ENCODE data around the gene ST8SIA2. TPM values are rescaled to one million over a fixed set of nuclear protein-coding genes. Genes with fewer than 3 reads are reported as not detected.

Gene ST8SIA2
- polyA plus RNA-seq, 1 of the 3 experiments (the other 2 are of a cell fraction) = 0.05 TPM

- no peak overlapping the region for H2AFZ ChIP-seq (ENCODE audit: low read depth)
- no peaks in the 10 kb centered on the region for H3K27me3 ChIP-seq (ENCODE audit: insufficient read depth)
- no peak overlapping the region for H3K4me3 ChIP-seq (ENCODE audit: low read depth in 2 of 2, low read length in 1 of 2)
- WGBS (ENCODE audit: low lambda C conversion rate) = 54% methylated on average over 3 of the region's 3 CpGs
- DNase-seq = no peak
- ChIA-PET CTCF (no interaction called here), POLR2A (no interaction called here)
- H3K36me3 ChIP-seq (replicated peaks in 1 of 2; ENCODE audit: control insufficient read depth in 1 of 2, insufficient read depth in 2 of 2, low read length in 1 of 2) = no peaks in the 10 kb centered on the region
- no peaks in the 10 kb centered on the region for H3K4me1 ChIP-seq (ENCODE audit: control insufficient read depth in 1 of 2, insufficient read depth in 2 of 2, low read depth in 1 of 2, low read length in 1 of 2)
- no peak for TF ChIP-seq FOSL2 (IDR thresholded peaks at IDR 0.05; ENCODE audit: borderline replicate concordance, low read depth)
- H4K20me1 ChIP-seq (ENCODE audit: insufficient read depth) = no peaks in the 10 kb centered on the region
- no peaks in the 10 kb centered on the region for H3F3A ChIP-seq (replicated peaks; ENCODE audit: insufficient read depth)
- no peak overlapping the region for H3K4me2 ChIP-seq
- peaks cover 4% of the 10 kb centered on the region; the same call in 1 of the 2 replicates for H3K9me3 ChIP-seq
- no peak overlapping the region for H3K27ac ChIP-seq (ENCODE audit: low read depth in 2 of 2, low read length in 1 of 2)
- H3K79me2 ChIP-seq (ENCODE audit: insufficient read depth) = no peaks in the 10 kb centered on the region
- no peaks in the 10 kb centered on the region for H3K9me2 ChIP-seq
- H3K9ac ChIP-seq = no peak overlapping the region
Observed at GRCh38 chr15:92355307-92355706, 38.4 kb upstream of the ST8SIA2 start.

GRCh38 chr15:92361321-92362000, 32.2 kb upstream of the ST8SIA2 start:
- Histone ChIP-seq H3F3A (replicated peaks; ENCODE audit: insufficient read depth) (no peaks in the 10 kb centered on the region), H3K36me3 (replicated peaks in 1 of 2; ENCODE audit: control insufficient read depth in 1 of 2, insufficient read depth in 2 of 2, low read length in 1 of 2) (no peaks in the 10 kb centered on the region), H3K27me3 (ENCODE audit: insufficient read depth) (no peaks in the 10 kb centered on the region), H3K9me3 (peaks cover 4% of the 10 kb centered on the region; the same call in 1 of the 2 replicates), H3K4me3 (ENCODE audit: low read depth in 2 of 2, low read length in 1 of 2) (no peak overlapping the region; a peak in 1 of 4 replicates), H3K4me1 (ENCODE audit: control insufficient read depth in 1 of 2, insufficient read depth in 2 of 2, low read depth in 1 of 2, low read length in 1 of 2) (peaks cover 0 to 3% of the 10 kb centered on the region in 2 experiments; a peak in 1 of 4 replicates), H3K27ac (ENCODE audit: low read depth in 2 of 2, low read length in 1 of 2) (peak overlapping the region in 1 of 2 experiments; percentile 26; a peak in 1 of 4 replicates), H2AFZ (ENCODE audit: low read depth) (no peak overlapping the region), H3K4me2 (no peak overlapping the region), H3K79me2 (ENCODE audit: insufficient read depth) (no peaks in the 10 kb centered on the region), H3K9me2 (no peaks in the 10 kb centered on the region), H4K20me1 (ENCODE audit: insufficient read depth) (no peaks in the 10 kb centered on the region), H3K9ac (no peak overlapping the region)
- peak; percentile 55 for DNase-seq
- ChIA-PET POLR2A (no interaction called here), CTCF (no interaction called here)
- 19% methylated on average over 10 of the region's 10 CpGs for WGBS (ENCODE audit: low lambda C conversion rate)
- TF ChIP-seq CHD2 (IDR thresholded peaks at IDR 0.05; ENCODE audit: low read length, partially characterized antibody) = no peak
- peak in 1 of 2 experiments; percentile 38; a peak in 1 of 4 replicates for TF ChIP-seq EP300 (IDR thresholded peaks at IDR 0.05; ENCODE audit: borderline replicate concordance in 1 of 2, low read depth in 1 of 2, low read length in 1 of 2)
- TF ChIP-seq GATA2 (CRISPR knock-in tag; IDR thresholded peaks at IDR 0.05) = peak; percentile 50

DNA sequence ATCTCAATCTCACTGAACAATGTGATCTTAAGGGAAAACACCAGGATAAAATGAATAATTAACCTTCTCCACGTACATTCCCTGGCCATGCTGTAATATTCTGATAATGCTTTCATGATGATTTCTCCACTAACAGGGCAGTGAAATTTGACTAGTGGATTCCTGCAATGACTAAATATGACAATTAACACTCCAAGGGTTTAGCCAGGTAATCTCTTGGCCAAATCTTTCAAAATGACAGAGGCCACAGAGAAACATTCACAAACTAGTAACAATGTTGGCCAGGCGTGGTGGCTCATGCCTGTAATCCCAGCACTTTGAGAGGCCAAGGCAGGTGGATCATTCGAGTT, 31.7 kb upstream of the ST8SIA2 start:
- Histone ChIP-seq H3K4me2 (no peak overlapping the region), H3K36me3 (replicated peaks in 1 of 2; ENCODE audit: control insufficient read depth in 1 of 2, insufficient read depth in 2 of 2, low read length in 1 of 2) (no peaks in the 10 kb centered on the region), H4K20me1 (ENCODE audit: insufficient read depth) (no peaks in the 10 kb centered on the region), H3K4me3 (ENCODE audit: low read depth in 2 of 2, low read length in 1 of 2) (no peak overlapping the region; a peak in 1 of 4 replicates), H3K9ac (no peak overlapping the region), H3K27ac (ENCODE audit: low read depth in 2 of 2, low read length in 1 of 2) (peak overlapping the region in 1 of 2 experiments; percentile 26; a peak in 1 of 4 replicates), H2AFZ (ENCODE audit: low read depth) (no peak overlapping the region), H3K9me3 (peaks cover 4% of the 10 kb centered on the region; the same call in 1 of the 2 replicates), H3K4me1 (ENCODE audit: control insufficient read depth in 1 of 2, insufficient read depth in 2 of 2, low read depth in 1 of 2, low read length in 1 of 2) (peaks cover 0 to 3% of the 10 kb centered on the region in 2 experiments; a peak in 1 of 4 replicates), H3K79me2 (ENCODE audit: insufficient read depth) (no peaks in the 10 kb centered on the region), H3K27me3 (ENCODE audit: insufficient read depth) (no peaks in the 10 kb centered on the region), H3K9me2 (no peaks in the 10 kb centered on the region), H3F3A (replicated peaks; ENCODE audit: insufficient read depth) (no peaks in the 10 kb centered on the region)
- ChIA-PET POLR2A (no interaction called here), CTCF (no interaction called here)
- TF ChIP-seq GATA2 (CRISPR knock-in tag; IDR thresholded peaks at IDR 0.05) (peak; percentile 4), MXI1 (IDR thresholded peaks at IDR 0.05; ENCODE audit: low read depth, low read length) (no peak), CTCF (IDR thresholded peaks at IDR 0.05) (no peak)
- no peak for DNase-seq
- 10% methylated on average over 3 of the region's 3 CpGs for WGBS (ENCODE audit: low lambda C conversion rate)
